Fibroblast of lung (primary cell): ENCODE results near the gene TRIM36.

Experiments
- EZH2 ChIP-seq: IDR thresholded peaks from 2 replicates; pipeline ENCODE4 v1.5.1; 2012; ENCODE audit warnings: low read length, control low read depth, mild to moderate bottlenecking; ENCODE audit errors: missing control alignments
- TF ChIP-seq, protein P1 (sequence below), 2 donors: IDR thresholded peaks in 1 of 2; conservative IDR thresholded peaks in 1 of 2; 1 replicate in 1 of 2; 2 replicates in 1 of 2; pipeline ENCODE4 v1.5.1; 2011 to 2012; ENCODE audit warnings: low read length in 2 of 2, control low read depth in 1 of 2, inconsistent platforms in 1 of 2, low read depth in 1 of 2, mild to moderate bottlenecking in 1 of 2

DNA sequence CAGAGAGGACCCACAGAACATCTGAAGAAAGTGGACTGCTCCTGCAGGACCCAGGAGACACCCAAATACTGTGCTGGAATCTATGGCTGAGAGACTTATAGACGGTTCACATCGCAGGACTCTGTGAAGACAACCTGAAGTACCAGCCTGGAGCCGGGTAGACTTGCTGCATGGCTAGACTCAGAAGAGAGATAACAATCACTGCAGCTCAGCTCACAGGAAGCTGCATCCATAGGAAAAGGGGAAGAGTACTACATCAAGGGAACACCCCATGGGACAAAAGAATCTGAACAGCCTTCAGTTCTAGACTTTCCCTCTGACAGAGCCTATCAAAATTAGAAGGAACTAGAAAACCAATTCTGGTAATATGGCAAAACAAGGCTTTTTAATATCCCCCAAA lies 26.5 kb upstream of the TRIM36 start:
- TF ChIP-seq EZH2: no peak
- TF ChIP-seq, protein P1, sequence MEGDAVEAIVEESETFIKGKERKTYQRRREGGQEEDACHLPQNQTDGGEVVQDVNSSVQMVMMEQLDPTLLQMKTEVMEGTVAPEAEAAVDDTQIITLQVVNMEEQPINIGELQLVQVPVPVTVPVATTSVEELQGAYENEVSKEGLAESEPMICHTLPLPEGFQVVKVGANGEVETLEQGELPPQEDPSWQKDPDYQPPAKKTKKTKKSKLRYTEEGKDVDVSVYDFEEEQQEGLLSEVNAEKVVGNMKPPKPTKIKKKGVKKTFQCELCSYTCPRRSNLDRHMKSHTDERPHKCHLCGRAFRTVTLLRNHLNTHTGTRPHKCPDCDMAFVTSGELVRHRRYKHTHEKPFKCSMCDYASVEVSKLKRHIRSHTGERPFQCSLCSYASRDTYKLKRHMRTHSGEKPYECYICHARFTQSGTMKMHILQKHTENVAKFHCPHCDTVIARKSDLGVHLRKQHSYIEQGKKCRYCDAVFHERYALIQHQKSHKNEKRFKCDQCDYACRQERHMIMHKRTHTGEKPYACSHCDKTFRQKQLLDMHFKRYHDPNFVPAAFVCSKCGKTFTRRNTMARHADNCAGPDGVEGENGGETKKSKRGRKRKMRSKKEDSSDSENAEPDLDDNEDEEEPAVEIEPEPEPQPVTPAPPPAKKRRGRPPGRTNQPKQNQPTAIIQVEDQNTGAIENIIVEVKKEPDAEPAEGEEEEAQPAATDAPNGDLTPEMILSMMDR (conservative IDR thresholded peaks at IDR 0.05 in 1 of 2, IDR thresholded peaks at IDR 0.05 in 1 of 2; ENCODE audit: low read depth in 1 of 2, low read length in 2 of 2): no peak
